Neuronal stem cell (in vitro differentiated cells): ENCODE measurements around the gene AKT2.

Source experiments
- DNase-seq: peaks from one replicate; pipeline ENCODE4 v3.0.0-alpha.2; 2013; ENCODE audit warnings: low spot score
- H2AFZ ChIP-seq: one replicate; pipeline ENCODE4 v1.6.1; 2013; ENCODE audit warnings: mild to moderate bottlenecking, low read length, inconsistent platforms
- H2AK5ac ChIP-seq: 2 replicates; pipeline ENCODE4 v1.6.1; 2013; ENCODE audit warnings: low read depth, mild to moderate bottlenecking, inconsistent platforms, low read length, moderate library complexity, mixed read lengths
- H2BK120ac ChIP-seq: 2 replicates; pipeline ENCODE4 v1.6.1; 2013; ENCODE audit warnings: low read depth, mild to moderate bottlenecking, inconsistent platforms, low read length, moderate library complexity, mixed read lengths
- H2BK12ac ChIP-seq: one replicate; pipeline ENCODE4 v1.6.1; 2013; ENCODE audit warnings: low read length, inconsistent platforms
- H2BK15ac ChIP-seq: 2 replicates; pipeline ENCODE4 v1.6.1; 2013; ENCODE audit warnings: mild to moderate bottlenecking, low read length, inconsistent platforms, mixed read lengths
- H2BK5ac ChIP-seq: one replicate; pipeline ENCODE4 v1.6.1; 2013; ENCODE audit warnings: inconsistent platforms, mild to moderate bottlenecking, low read length, moderate library complexity
- H3K14ac ChIP-seq: one replicate; pipeline ENCODE4 v1.6.1; 2013; ENCODE audit warnings: low read length, inconsistent platforms
- H3K18ac ChIP-seq: 2 replicates; pipeline ENCODE4 v1.6.1; 2013; ENCODE audit warnings: low read length, inconsistent platforms
- H3K23ac ChIP-seq: 2 replicates; pipeline ENCODE4 v1.6.1; 2013; ENCODE audit warnings: low read depth, mild to moderate bottlenecking, mixed read lengths, low read length, inconsistent platforms; ENCODE audit not compliant: poor library complexity
- H3K27ac ChIP-seq: replicated peaks from 3 replicates; pipeline ENCODE4 v1.5.1; 2013; ENCODE audit warnings: low read length, inconsistent platforms
- H3K27me3 ChIP-seq, 3 experiments: 2 replicates each; pipeline ENCODE4 v1.6.1; 2013; ENCODE audit warnings: low read length in 3 of 3, mild to moderate bottlenecking in 2 of 3, inconsistent platforms in 1 of 3, low read depth in 1 of 3, mixed read lengths in 1 of 3, moderate library complexity in 1 of 3; ENCODE audit not compliant: control insufficient read depth in 3 of 3, insufficient read depth in 3 of 3
- H3K36me3 ChIP-seq, 2 donors: replicated peaks in 1 of 2; 2 replicates each; pipeline ENCODE4 v1.6.1; 2013; ENCODE audit warnings: low read length in 2 of 2; ENCODE audit not compliant: control insufficient read depth in 2 of 2, insufficient read depth in 2 of 2
- H3K4ac ChIP-seq: 2 replicates; pipeline ENCODE4 v1.6.1; 2013; ENCODE audit warnings: inconsistent platforms, mild to moderate bottlenecking, low read length, moderate library complexity
- H3K4me1 ChIP-seq, 2 donors: 1 replicate in 1 of 2; 2 replicates in 1 of 2; pipeline ENCODE4 v1.6.1; 2013; ENCODE audit warnings: low read length in 2 of 2, low read depth in 1 of 2; ENCODE audit not compliant: control insufficient read depth in 2 of 2, insufficient read depth in 1 of 2
- H3K4me2 ChIP-seq: one replicate; pipeline ENCODE4 v1.6.1; 2013; ENCODE audit warnings: mild to moderate bottlenecking, low read length, inconsistent platforms; ENCODE audit not compliant: insufficient read depth, poor library complexity, severe bottlenecking
- H3K4me3 ChIP-seq, 2 donors: 2 replicates each; pipeline ENCODE4 v1.5.1; 2013; ENCODE audit warnings: low read length in 2 of 2, mild to moderate bottlenecking in 2 of 2, inconsistent platforms in 1 of 2, moderate library complexity in 1 of 2
- H3K79me1 ChIP-seq: one replicate; pipeline ENCODE4 v1.6.1; 2013; ENCODE audit warnings: low read depth, mild to moderate bottlenecking, inconsistent platforms, low read length, moderate library complexity
- H3K9ac ChIP-seq: one replicate; pipeline ENCODE4 v1.6.1; 2013; ENCODE audit warnings: mild to moderate bottlenecking, low read depth, low read length, inconsistent platforms; ENCODE audit not compliant: poor library complexity
- H3K9me3 ChIP-seq, 2 donors: replicated peaks in 1 of 2; 2 replicates each; pipeline versions ENCODE3 to v1.6.1; 2013; ENCODE audit warnings: low read length in 2 of 2, mild to moderate bottlenecking in 2 of 2, inconsistent platforms in 1 of 2, low read depth in 1 of 2, mixed read lengths in 1 of 2, moderate library complexity in 1 of 2; ENCODE audit not compliant: control insufficient read depth in 2 of 2, insufficient read depth in 1 of 2
- H4K8ac ChIP-seq: one replicate; pipeline ENCODE4 v1.6.1; 2013; ENCODE audit warnings: low read depth, mild to moderate bottlenecking, inconsistent platforms, low read length, moderate library complexity
- H4K91ac ChIP-seq: one replicate; pipeline ENCODE4 v1.6.1; 2013; ENCODE audit warnings: low read length, low read depth, mild to moderate bottlenecking, inconsistent platforms; ENCODE audit not compliant: poor library complexity
- WGBS, 2 donors: extraction: QIAGEN DNeasy Blood & Tissue Kit; methylation state at CpG; one replicate each; pipeline ENCODE4 v1.1.7; 2013; ENCODE audit warnings: missing lambda C conversion rate in 2 of 2, mixed read lengths in 1 of 2; ENCODE audit not compliant: insufficient read length in 2 of 2, insufficient replicate concordance in 1 of 2; ENCODE audit errors: extremely low coverage in 2 of 2; 5-methylcytosine and 5-hydroxymethylcytosine counted together

AKT2 gene

DNA sequence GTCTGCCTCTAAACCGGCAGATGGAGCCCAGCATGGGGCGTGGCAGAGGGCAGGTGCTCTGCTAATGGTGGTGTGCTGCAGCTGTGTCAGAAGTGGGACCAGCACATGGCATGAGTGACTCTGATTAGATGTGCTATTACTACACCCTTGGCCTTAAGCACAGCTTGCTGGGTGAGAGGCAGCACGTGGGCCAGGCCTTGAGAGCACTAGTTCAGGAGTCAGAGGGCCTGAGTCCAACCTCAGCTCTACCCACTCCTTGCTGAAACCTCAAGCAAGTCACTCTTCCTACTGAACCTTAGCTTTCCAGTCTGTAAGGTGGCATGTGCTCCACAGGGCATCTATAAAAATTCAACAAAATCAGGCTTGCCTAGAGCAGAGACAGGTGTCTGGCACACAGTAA, 22.7 kb downstream of the AKT2 start:
- no peak overlapping the region for H3K27ac ChIP-seq
- H3K27me3 ChIP-seq = no peaks in the 10 kb centered on the region
- H2AK5ac ChIP-seq = no peak overlapping the region
- H3K4ac ChIP-seq = no peak overlapping the region
- H2BK120ac ChIP-seq = no peak overlapping the region
- no CpG with 5 or more reads among the region's 3 CpGs for WGBS, 2 donors
- no peak overlapping the region for H3K18ac ChIP-seq
- peak overlapping the region in 1 of 2 donors; percentile 12 for H3K4me3 ChIP-seq
- H2BK15ac ChIP-seq = no peak overlapping the region
- peaks cover 22 to 38% of the 10 kb centered on the region in 2 donors for H3K36me3 ChIP-seq
- H3K4me1 ChIP-seq = no peaks in the 10 kb centered on the region
- H3K79me1 ChIP-seq = peaks cover 14% of the 10 kb centered on the region
- H3K9ac ChIP-seq = no peak overlapping the region
- H2BK5ac ChIP-seq = no peak overlapping the region
- H3K4me2 ChIP-seq = no peak overlapping the region
- no peaks in the 10 kb centered on the region for H3K9me3 ChIP-seq
- no peak overlapping the region for H3K23ac ChIP-seq
- no peak overlapping the region for H4K8ac ChIP-seq
- no peak overlapping the region for H2AFZ ChIP-seq
- no peak overlapping the region for H4K91ac ChIP-seq
- H3K14ac ChIP-seq = no peak overlapping the region
- no peak for DNase-seq
- no peak overlapping the region for H2BK12ac ChIP-seq

DNA sequence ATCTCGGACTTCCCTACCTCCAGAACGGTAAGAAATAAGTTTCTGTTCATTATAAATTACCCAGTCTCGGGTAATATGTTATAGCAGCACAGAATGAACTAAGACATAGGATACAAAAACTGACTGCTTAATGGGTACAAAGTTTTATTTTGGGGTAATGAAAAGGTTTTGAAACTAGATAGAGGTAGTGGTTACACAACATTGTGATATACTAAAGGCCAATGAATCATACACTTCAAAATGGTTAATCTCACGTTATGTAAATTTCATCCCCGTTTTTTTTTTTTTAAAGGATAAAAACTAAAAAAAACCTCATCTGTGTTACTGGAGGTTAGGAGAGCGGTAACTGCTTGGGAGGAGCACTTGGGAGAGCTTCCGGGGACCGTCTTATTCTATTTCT, 23.5 kb downstream of the AKT2 start:
- no peak overlapping the region for H2BK120ac ChIP-seq
- no peak overlapping the region for H3K9ac ChIP-seq
- H2BK12ac ChIP-seq = no peak overlapping the region
- no peaks in the 10 kb centered on the region for H3K9me3 ChIP-seq
- no peak for DNase-seq
- no peak overlapping the region for H4K91ac ChIP-seq
- no peak overlapping the region for H2BK5ac ChIP-seq
- no peak overlapping the region for H3K23ac ChIP-seq
- H2BK15ac ChIP-seq = no peak overlapping the region
- no peak overlapping the region for H3K27ac ChIP-seq
- H3K4me1 ChIP-seq = no peaks in the 10 kb centered on the region
- H3K4me2 ChIP-seq = no peak overlapping the region
- peaks cover 29 to 43% of the 10 kb centered on the region in 2 donors for H3K36me3 ChIP-seq
- peaks cover 13% of the 10 kb centered on the region for H3K79me1 ChIP-seq
- no peak overlapping the region for H3K18ac ChIP-seq
- H3K14ac ChIP-seq = no peak overlapping the region
- no peaks in the 10 kb centered on the region for H3K27me3 ChIP-seq
- H2AK5ac ChIP-seq = no peak overlapping the region
- no peak overlapping the region for H2AFZ ChIP-seq
- no peak overlapping the region for H3K4ac ChIP-seq
- H3K4me3 ChIP-seq = no peak overlapping the region
- H4K8ac ChIP-seq = no peak overlapping the region
- no CpG with 5 or more reads among the region's 8 CpGs for WGBS, 2 donors

GRCh38 chr19:40257096-40257517, 28.0 kb downstream of the AKT2 start:
- no peak overlapping the region for H3K27ac ChIP-seq
- DNase-seq = no peak
- no CpG with 5 or more reads among the region's 9 CpGs for WGBS, 2 donors

DNA sequence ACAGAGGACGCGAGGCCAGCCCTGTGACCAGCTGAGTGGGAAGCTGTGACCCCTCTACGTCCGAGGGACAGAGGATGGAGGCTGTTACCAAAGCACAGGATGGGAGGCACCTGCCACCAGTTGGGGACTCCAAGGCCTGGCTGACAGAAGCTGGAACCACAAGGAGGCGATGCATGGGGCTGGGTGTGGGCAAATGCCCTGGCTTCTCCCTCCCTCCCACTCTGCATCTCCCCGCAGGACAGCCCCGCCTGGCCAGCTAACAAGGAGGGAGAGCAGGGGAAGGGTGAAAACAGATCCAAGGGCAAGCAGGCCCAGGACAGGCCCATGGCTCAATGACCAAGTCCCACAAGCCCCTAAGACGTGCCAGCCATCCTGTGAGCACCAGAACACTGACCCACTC, 28.6 kb downstream of the AKT2 start:
- Histone ChIP-seq H3K27me3 (no peaks in the 10 kb centered on the region), H3K4me1 (no peaks in the 10 kb centered on the region), H3K4ac (no peak overlapping the region), H3K79me1 (peaks cover 5% of the 10 kb centered on the region), H4K8ac (no peak overlapping the region), H3K18ac (no peak overlapping the region), H3K27ac (no peak overlapping the region), H4K91ac (no peak overlapping the region), H2BK12ac (no peak overlapping the region), H3K9ac (no peak overlapping the region), H2BK15ac (no peak overlapping the region), H3K23ac (peak overlapping the region; percentile 23), H3K4me3 (no peak overlapping the region), H3K14ac (no peak overlapping the region), H3K4me2 (no peak overlapping the region), H2AK5ac (no peak overlapping the region), H2BK120ac (no peak overlapping the region), H2BK5ac (no peak overlapping the region), H3K36me3 (peaks cover 27 to 64% of the 10 kb centered on the region in 2 donors), H2AFZ (no peak overlapping the region), H3K9me3 (no peaks in the 10 kb centered on the region)
- WGBS, 2 donors = no CpG with 5 or more reads among the region's 8 CpGs
- no peak for DNase-seq

More at GRCh38 chr19:40257096-40257517, 28.0 kb downstream of the AKT2 start:
- Histone ChIP-seq H3K9ac (no peak overlapping the region), H2BK120ac (no peak overlapping the region), H3K9me3 (no peaks in the 10 kb centered on the region), H2AFZ (no peak overlapping the region), H2BK12ac (no peak overlapping the region), H2AK5ac (no peak overlapping the region), H3K36me3 (peaks cover 27 to 63% of the 10 kb centered on the region in 2 donors), H3K4ac (no peak overlapping the region), H4K8ac (no peak overlapping the region), H2BK15ac (no peak overlapping the region), H3K4me3 (no peak overlapping the region), H3K23ac (peak overlapping the region; percentile 23), H3K4me2 (no peak overlapping the region), H3K14ac (no peak overlapping the region), H3K4me1 (no peaks in the 10 kb centered on the region), H3K79me1 (peaks cover 3% of the 10 kb centered on the region), H4K91ac (no peak overlapping the region), H3K18ac (no peak overlapping the region), H3K27me3 (no peaks in the 10 kb centered on the region), H2BK5ac (no peak overlapping the region)
